ENCODE data around the gene TXNL1.

DNA sequence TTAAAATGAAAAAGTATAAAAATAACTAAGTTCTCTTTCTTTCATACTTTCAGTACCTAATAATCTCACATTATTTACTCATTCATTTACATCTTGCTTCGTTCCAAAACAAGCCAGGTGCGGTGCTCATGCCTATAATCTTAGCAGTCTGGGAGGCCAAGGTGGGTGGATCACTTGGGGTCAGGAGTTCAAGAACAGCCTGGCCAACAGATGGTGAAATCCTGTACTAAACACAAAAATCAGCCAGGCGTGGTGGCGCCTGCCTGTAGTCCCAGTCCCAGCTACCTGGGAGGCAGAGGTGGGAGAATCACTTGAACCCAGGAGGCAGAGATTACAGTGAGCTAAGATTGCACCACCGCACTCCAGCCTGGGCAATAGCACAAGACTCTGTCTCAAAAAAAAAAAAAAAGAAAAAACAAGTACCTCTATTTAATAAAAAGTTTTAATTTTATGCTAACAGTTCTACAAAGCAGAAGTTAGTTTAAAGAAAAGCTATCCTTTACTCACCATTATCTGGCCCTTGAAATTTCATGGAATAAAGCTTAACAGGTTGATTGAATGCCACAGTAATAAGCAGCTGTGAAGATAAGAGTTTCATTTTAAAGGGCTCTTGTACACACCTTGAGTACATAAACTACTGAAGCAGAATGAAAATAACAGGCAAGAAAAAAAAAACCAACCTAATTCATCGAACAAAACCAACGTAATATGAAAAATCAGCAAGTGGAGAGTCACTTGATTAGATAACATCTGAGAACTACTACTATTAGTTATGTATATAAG is 22.5 kb downstream of the TXNL1 start:
- TF ChIP-seq, protein P1, sequence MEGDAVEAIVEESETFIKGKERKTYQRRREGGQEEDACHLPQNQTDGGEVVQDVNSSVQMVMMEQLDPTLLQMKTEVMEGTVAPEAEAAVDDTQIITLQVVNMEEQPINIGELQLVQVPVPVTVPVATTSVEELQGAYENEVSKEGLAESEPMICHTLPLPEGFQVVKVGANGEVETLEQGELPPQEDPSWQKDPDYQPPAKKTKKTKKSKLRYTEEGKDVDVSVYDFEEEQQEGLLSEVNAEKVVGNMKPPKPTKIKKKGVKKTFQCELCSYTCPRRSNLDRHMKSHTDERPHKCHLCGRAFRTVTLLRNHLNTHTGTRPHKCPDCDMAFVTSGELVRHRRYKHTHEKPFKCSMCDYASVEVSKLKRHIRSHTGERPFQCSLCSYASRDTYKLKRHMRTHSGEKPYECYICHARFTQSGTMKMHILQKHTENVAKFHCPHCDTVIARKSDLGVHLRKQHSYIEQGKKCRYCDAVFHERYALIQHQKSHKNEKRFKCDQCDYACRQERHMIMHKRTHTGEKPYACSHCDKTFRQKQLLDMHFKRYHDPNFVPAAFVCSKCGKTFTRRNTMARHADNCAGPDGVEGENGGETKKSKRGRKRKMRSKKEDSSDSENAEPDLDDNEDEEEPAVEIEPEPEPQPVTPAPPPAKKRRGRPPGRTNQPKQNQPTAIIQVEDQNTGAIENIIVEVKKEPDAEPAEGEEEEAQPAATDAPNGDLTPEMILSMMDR (IDR thresholded peaks at IDR 0.05; ENCODE audit: insufficient read depth, low read depth, low read length) = no peak
- no peak for TF ChIP-seq EZH2 (IDR thresholded peaks at IDR 0.05; ENCODE audit: insufficient read depth, low read length)

All from astrocyte (in vitro differentiated cells and primary cell).